Muscle of back (tissue), 11 donors: Measurements from ENCODE around the gene CES1. TPM values are rescaled to one million over a fixed set of nuclear protein-coding genes. Genes with fewer than 3 reads are reported as not detected.
"Not testable (repeated sequence)": the region's sequence is repeated elsewhere in the genome, so short reads cannot be mapped to it uniquely, and the experiment has no call there.

ENCODE experiments used
- DNase-seq, 3 donors: peaks; one replicate each; pipeline versions ENCODE4 v3.0.0 to v3.0.0-alpha.2; 2013
- polyA plus RNA-seq, 10 donors: library from polyadenylated mRNA; unstranded; fragments of 120-200 nt; gene quantifications; one replicate each; pipeline ENCODE4 v1.2.1, GENCODE V29; 2013; ENCODE audit not compliant: insufficient read length in 10 of 10

Gene CES1
- polyA plus RNA-seq, 10 donors = 0.35 to 1.4 (median 0.93) TPM

DNA sequence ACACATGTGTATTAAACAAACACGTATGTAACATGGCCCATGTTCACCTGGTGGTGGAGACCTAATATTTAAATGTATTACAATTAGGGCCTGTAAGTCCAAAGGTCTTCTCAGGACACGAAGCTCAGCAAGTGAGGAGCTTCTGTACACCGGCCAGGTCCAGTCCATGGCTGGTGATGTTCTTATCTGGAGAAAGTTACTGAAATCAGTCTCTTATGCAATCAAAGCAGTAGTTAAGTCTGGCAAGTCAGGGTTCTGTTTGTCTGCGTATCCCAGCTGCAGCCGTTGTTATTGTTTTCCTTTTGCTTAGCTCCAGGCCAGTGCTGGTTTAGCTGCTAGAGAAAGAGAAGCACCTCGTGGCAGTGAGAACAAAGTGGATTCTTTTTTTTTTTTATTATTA is 41.4 kb downstream of the CES1 start:
- DNase-seq = not testable (repeated sequence)

DNA sequence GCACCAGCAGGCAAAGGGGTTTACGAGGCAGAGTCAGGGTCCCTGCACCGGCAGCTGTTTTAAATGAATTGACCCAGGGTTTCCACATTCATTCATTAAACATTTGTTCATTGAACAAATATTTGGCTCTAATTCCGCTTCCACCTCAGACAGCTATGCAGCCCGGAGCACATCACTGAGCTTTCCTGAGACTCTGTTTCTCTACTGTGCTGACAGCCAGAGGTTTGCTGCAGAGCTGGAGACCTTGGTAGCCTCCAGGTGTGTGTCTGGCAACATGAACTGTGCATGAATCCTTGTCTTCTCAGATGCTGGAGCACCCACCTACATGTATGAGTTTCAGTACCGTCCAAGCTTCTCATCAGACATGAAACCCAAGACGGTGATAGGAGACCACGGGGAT is 42.7 kb downstream of the CES1 start:
- DNase-seq = not testable (repeated sequence)

DNA sequence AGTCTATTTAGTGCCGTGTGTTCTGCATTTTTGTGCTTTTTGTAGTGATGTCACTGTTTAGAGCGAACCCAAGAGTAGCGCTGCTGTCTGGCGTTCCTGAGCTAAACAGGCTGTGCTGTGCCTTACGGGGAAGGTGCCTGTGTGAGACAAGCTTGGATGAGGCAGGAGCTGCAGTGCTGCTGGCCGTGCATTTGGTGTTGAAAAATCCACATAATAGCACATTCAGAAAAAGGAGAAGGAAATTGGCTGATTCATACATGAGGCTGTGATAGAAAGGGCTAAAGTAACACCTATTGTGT is 50.2 kb downstream of the CES1 start:
- not testable (repeated sequence) for DNase-seq

DNA sequence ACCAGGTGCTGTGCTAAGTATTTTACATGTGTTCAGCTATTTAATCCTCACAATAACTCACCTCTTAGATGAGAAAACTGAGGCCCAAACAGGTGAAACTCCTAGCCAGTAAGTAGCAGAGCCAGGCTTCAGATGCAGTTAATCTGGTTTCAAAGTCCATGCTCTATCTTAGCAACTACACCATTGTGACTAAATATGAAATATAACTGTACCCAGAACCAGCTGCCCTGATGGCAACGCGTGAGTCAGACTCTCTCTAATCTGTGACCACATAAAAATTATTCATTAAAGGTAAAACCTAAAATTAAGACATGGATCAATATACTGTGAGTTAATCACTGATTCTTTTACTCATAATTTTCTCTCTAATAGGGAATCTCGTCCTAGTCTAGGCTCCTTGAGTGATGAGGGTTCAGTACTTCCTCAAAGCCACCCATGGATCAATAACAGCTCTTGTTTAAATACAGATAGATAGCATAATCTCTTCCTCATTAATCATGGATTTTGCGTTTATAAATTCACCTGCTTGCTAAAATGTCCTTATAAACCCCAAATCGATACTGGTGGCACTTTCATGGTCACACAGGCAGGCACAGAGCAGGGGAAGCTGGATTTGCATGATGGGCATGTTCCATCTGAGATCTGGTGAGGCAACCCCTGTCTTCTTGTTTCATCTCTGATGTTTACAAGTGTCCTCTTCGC is 50.7 kb downstream of the CES1 start:
- DNase-seq = not testable (repeated sequence)

DNA sequence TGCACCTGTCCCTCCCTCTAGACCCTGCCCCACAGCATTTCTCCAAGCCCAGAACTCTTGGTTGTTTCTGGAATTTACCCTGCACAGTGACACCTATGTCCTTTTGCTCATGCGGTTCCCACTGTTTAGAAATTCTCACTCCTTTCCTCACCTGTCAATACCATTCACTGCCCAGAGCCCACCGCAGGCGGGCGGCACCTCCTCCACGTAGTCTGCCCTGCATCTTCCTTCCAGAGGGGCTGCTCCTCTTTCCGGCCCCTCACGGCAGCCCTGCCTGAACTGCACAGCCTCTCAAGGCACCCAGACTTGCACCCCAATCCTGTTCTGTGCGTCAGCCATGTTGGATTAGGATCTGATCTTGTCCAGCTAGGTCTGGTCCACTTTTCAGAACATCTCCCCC is 51.4 kb downstream of the CES1 start:
- DNase-seq = not testable (repeated sequence)

DNA sequence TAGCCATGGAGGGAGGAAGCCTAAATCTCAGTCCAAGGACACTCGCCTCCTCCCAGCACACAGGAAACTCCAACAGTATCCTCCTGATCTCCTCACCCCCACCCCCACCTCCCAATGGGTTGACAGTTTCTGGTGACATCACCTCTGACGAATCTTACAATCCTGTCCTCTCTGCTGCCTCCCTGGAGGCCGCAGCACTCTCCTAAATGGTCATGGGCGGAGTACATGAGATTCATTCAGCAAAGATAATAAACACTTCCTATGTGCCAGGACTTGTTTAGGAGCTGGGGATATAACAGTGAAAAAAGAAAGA is 52.8 kb downstream of the CES1 start:
- not testable (repeated sequence) for DNase-seq

DNA sequence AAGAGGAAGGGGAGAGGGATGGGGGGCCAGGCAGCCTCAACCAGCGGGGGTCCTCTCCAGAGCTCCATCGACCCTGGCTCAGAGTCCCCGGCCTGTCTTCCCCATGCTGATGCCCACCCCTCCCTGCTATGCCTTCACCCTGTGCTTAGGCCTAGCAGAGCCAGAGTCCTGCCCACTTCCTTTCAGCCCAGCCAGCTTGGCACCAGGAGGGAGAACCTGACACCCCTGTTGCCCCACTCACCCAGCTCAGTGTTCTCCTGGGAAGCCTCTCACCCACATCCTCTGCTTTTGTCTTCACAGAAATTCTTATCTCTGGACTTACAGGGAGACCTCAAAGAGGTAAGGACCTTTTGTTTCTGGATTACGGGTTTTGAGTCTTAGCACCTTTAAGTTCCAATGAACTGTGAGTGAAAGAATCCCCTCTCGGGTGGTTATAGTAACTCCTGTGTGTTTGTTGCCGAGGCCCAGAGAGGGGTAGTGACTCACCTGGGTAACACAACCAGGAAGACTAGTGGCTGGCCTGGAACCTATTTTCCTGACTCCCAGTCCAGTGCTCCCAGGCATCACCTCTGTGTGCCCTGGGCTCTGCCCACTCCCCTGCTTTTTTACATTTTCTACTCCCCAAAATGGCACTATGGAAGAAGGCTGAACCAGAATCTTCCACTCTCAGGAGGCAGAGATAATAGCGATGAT is 53.3 kb downstream of the CES1 start:
- DNase-seq = no peak

DNA sequence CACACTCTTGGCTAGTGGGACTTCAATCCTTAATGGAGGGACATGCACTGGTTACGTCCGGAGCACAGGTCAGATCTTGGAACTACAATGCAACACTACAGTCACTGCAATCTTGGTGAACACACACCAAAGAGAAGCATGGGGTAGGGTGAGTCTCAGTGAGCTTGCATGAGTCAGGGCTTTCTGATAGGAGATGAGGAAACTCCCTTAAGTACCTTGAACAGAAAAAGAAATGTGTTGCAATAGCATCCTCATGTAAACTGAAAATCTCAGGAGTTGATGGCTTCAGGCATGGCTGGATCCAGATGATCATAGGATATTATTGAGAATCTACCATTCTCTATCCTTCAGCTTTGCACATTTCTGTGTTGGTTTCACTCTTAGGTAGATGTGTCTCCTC is 54.1 kb downstream of the CES1 start:
- DNase-seq = no peak

DNA sequence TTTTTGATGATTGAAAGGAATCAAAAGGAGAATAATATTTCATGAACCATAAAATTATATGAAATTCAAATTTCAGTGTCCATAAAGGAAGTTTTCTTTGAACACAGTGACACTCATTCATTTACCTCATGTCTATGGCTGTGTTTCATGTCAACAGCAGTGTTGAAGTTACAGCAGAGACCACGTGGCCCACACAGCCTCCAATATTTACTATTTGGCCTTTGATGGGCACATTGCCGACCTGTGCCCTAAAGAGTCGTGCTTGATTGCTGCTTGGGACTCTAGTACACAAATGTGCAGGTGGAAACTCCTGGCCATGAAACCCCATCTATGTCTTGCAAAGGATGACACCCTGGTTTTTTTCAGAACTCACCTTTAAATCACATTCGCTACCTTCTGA is 57.0 kb downstream of the CES1 start:
- DNase-seq = no peak

DNA sequence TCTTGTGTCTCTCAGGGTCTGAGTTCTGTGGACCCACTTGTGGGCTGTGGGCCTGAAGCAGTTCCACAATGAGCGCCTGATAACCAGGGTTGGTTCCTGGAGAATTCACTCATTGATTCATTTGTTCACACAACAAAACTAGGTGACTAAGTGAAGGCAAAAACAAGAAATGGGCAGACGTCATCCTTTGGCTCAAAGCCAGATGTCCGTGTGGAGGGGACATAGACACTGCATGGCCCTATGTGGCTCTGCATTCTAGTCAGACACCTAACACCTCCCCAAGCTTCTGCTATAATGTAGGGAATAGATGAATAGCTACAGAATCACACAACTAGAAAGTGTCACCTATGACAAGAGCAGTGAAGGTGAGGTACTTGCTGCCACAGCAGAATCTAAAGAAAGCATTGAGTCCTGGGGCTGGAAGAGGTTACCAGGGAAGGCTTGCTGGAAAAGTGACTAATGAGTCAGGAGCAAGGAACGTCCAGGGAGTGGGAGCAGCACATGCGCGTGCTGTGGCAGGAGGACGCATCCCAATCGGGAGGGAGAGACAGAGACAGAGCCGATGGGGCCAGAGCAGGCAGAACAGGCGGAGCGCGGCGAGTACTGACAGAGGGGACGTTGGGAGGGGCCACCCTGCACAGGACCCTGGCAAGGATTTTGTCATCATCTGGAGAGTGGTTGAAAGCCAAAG is 58.9 kb downstream of the CES1 start:
- DNase-seq = no peak

DNA sequence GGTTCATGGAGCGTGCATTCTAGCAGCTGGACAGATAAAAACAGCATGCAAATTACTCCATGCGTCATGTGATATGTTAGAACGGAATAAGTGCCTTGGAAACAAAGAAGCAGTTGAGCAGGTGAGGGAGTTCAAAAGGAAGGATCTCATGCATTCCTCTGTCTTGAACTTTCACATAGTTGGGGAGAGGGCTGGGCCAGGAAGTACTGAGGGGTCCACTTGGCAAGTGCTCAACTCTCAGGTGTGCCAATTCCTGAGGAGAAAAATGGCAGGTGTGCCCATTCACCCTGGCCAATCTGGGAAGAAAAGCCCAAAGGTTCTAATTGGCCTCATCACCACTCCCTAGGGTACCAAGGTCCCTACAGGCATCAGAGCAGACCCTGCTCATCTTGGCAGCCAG is 67.7 kb downstream of the CES1 start:
- no peak for DNase-seq

DNA sequence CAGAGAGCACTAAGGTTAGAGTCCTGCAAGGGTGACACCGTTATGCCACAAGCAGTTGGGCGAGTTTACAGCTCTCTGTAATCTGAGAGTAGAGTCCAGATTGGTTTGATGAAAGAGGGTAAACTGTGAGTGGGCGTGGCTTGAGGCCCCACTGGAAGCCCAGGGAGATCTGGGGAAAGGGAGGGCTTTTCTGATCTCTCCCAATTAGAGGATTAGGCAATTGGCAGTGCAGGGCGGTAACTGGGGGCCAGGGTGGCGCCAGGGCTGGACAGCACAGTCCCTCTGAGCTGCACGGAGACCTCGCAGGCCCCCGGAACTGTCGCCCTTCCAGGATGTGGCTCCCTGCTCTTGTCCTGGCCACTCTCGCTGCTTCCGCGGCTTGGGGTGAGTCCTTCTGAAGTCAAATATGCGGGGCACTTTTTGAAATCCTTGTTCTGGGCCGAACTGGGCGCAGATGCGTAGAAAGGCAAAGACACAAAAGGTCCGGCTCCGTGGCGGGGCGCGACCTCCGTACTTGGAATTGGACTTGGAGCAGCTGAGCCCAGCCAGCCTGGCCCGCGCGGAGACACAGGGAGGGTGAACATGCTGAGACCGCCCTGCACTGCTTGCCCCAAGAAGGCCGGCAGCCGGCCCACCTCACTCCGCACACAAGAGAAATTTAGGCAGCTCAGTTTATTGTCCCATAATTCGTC is 72.4 kb downstream of the CES1 start:
- peak in 1 of 3 donors; percentile 6 for DNase-seq

DNA sequence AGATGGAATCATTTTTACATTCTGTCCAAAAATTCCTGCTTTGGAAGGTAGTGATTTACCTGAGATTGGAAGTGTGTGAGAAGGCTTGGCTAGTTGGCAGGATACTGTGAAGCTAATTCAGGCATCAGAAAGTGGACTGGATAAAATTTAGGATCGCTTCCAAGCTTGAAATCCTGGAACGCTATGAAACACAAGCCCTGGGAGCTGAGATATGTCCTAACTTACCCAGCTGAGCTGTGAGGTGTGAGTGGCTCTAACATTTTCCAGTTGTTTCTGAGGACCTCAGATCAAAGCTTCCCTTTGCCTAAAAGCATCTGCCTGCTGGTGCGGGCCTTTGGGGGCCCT is 73.0 kb downstream of the CES1 start:
- DNase-seq = not testable (repeated sequence)

DNA sequence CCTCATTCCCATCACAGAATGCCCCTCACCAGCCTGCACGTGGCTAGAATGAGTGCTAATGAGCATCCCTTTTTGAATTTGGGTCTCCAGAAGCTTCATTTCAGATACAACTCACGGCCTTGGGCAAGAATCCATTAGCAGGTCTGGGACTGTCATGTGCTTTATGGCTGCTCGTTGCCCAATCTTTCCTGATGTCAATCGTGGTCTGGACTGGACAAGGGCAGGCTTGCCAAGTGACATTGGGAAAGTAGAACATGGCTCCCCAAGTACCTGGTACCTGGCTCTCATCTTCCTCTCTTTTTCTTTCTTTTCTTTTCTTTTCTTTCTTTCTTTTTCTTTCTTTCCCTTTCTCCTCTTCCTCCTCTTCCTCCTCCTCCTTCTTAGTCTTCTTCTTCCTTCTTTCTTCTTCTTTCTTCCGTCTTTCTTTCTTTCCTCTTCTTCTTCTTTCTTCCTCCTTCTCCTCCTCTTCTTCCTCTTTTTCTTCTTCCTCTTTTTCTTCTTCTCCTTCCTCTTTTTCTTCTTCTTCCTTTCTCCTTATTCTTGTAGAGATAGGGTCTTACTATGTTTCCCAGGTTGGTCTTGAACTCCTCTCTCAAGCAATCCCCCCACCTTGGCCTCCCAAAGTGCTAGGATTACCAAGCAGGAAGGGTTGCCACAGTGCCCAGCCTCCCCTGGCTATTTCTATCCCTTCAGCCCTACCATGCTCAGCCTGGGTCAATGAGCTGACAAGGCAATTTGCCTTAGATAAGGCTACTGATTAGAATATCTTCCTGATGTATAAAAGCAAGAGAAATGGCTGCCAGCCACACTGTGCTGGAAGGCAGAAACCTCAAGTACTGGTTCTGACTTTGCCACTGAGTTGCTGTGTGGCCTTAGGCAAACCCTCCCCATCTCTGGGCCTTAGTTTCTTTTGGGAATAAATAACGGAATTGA is 75.0 kb downstream of the CES1 start:
- DNase-seq = not testable (repeated sequence)

DNA sequence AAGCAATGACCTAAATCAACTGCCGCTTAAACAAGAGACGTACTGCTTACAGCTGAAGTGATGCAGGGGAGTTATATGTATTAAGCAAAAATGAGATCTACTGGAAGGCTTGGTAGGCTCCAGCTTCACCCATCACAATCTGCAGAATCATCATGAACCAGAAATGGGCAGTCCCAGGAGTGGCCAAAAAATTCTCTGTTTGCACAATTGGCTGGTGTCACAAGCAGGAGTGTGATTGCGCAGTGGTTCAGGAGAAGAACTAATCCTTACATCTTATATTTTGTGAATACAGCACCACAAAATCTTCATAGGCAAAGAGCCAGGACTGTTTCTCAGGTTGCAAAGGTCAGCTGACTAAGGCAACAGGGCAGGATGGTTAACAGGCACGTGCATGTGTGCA is 75.9 kb downstream of the CES1 start:
- DNase-seq = no peak

DNA sequence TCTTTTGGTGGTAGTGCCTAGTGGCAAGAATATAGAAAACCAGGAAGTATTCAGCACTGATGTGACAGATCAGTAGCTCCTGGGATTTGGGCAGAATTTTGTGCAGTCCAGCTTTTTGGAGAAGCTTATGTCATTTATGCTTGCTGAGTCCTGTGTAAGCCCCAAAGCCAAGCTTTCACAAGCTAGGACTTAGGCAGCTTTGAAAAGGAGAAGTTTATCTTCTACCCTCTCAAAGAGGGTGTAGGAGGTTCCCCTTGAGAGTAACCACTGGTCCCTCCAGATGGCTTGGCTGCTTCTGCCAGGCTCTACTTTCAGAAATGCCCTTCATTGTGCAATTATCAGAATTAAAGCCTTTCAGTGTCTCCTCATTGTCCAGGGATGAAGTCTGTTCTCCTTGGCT is 78.8 kb downstream of the CES1 start:
- DNase-seq = no peak

DNA sequence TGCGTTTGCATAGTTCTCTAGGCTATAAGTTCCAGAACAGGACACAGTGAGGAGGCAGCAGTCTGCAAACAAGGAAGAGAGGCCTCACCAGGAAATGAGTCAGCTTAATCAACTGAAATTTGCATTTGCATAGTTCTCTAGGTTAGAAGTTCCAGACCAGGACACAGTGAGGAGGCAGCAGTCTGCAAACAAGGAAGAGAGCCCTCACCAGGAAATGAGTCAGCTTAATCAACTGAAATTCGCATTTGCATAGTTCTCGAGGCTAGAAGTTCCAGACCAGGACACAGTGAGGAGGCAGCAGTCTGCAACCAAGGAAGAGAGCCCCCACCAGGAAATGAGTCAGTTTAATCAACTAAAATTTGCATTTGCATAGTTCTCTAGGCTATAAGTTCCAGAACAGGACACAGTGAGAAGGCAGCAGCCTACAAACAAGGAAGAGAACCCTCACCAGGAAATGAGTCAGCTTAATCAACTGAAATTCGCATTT is 79.7 kb downstream of the CES1 start:
- not testable (repeated sequence) for DNase-seq
